GM21381 (cell line): ENCODE results near the gene VANGL2.

ENCODE experiments used
- ATAC-seq: cut with Tn5 transposase; IDR thresholded peaks from one replicate; pipeline ENCODE4 v1.9.1; 2021; ENCODE audit warnings: mild to moderate bottlenecking, moderate library complexity; ENCODE audit not compliant: unreplicated experiment

VANGL2 gene

DNA sequence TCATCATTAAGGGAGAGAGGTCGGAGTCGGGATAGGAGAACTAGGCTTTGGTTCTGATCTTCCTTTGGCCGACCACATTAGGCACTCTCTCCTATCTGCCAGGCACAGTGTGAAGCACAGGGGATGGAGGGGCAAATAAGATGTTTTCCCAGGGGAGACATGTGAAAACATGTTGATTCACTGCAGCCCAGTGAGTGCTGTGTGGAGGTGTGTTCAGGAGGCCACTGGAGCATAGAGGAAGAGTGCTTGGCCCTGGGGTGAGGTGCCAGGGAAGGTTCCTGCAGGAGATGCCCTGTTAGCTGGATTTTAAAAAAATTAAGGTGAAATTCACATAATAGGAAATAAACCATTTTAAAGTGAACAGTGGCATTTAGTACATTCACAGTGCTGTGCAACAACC, 3.7 kb downstream of the VANGL2 start:
- no peak for ATAC-seq

DNA sequence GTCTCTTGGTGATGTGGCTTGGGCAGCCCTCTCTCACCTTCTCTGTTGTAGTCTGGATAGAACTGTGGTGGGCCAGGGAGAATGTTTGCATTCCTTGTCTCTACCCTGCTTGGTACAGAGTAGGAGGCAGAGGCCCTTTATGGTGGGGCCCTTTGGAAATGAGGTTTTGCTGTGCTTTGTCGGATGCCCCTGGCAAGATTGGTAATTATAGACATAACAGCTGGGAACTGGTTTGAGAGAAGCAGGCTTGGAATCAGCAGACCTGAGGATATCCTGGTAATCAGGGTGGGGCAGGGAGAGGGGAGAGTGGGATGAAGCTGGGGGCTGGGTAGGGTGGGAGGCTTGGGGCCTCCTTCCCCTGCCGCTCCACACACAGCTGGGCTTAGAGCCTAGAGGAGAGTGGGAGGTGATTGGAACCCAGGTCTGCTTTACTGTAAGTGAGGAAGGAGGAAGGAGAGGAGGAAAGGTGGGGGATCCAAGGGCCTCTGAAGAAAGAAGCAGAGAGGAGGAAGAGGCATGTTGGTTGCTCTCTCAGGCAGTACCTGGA, 5.0 kb downstream of the VANGL2 start:
- ATAC-seq = no peak

DNA sequence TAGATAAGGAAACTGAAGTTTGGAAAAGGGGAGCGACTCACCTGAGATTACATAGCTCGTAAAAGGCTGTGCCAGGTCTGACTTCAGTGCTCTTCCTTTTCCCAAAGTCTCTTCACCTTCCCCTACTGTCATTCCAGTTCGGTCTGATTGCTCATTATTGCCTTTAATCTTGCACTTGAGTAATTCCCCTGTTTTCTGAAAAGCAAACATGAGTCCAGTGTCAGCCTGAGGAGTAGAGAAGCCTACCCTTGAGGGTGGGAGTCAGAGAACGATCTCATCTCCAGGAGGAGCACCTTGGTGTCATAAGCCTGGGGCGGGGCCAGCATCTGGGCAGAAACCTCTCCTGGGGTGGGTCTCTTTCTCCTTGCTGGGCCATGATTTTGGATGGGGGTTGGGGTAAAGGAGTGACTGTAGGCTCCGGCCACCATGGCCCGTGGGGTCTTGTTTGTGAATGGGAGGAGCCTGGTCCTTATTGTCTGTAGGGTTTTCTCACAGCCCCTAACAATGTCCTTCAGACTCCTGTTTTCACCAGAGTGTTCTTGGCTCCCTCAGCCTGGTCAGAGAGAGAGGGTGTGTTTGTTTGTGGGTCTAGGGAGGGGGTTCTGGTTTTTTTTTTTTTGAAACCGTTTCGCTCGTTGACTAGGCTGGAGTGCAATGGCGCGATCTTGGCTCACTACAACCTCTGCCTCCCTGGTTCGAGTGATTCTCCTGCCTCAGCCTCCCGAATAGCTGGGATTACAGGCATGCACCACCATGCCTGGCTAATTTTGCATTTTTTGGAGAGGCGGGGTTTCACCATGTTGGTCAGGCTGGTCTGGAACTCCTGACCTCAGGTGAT, 6.0 kb downstream of the VANGL2 start:
- no peak for ATAC-seq

DNA sequence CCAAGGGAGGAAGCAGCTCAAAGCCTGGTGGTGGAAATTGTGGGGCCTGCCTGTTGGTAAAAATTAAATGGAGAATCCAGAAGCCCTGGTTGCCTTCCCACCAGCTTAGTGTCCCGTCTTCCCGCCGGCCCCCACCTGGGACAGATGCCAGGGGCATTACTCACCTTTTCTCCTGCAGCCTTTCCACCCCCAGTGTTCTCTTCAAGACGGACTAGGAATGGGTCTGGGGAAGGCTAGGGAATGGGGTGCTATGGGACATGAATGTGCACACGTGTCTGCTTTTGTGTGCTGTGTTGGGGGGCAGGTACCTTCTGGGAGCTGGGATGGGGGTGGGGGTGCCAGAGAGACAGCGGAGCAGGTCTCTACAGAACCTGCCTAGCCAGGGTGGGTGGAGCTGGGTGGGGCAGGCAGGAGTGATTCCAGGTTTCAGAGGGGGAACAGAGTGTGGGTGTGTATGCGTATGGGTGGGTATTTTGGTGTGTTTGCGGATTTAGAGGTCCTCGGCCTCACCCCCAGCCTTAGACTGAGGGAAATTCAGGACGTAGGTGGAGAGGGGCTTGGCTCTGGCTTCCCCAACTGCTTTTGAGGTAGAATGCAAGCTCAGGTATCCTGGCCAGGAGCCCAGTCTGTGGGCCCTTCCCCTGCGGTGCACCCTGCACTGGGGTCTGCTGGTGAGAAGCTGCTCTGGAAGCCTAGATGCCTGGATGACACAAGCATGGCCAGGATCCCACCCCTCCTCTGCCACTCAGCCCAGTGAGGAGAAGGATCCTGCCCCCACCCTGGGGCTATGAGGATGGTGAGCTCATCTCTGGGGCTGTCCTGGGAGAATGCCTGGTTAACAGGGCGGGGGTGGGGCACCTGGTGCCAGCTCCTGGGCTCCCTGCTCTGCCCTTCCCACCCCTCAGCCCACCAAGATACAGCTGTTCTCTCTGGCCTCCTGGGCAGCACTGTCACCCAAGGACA, 7.8 kb downstream of the VANGL2 start:
- ATAC-seq = no peak

DNA sequence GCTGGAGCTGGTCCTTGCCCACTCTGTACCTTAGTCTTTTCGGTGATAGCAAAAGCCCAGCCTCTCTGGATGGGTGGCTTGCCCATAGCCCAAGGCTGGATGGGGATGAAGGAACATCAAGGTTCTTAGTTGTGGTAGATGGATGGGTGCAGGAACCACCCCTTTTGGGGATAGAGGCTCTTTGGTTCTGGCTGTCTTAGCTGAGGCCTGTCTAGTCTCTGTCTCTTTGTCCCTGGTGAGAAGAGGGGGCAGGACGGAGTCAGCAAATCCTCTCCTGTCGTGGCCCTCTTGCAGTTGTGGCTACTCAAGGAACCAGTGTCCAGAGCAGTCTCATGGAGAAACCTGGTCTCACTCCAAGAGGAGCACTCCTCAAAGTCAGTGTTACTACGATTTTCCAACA, 8.5 kb downstream of the VANGL2 start:
- no peak for ATAC-seq

DNA sequence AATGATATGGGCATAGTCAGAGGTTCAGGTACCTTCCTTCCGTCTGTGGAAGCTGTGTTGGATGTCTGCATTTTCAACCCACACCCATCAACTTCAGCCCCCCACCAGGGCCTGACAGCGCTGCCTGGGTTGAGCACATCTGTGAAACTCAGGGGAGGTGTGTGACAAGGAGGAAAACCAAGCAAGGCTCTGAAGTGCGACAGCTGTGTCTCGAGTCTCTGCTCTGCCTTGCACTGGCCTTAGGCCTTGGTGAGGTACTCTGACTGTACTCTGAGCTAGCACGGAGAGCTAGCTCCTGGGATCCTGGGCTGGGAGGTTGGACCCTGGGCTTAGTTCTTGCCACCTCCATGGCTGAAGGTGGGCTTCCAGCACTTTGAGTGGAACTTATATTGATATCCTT, 9.1 kb downstream of the VANGL2 start:
- no peak for ATAC-seq

DNA sequence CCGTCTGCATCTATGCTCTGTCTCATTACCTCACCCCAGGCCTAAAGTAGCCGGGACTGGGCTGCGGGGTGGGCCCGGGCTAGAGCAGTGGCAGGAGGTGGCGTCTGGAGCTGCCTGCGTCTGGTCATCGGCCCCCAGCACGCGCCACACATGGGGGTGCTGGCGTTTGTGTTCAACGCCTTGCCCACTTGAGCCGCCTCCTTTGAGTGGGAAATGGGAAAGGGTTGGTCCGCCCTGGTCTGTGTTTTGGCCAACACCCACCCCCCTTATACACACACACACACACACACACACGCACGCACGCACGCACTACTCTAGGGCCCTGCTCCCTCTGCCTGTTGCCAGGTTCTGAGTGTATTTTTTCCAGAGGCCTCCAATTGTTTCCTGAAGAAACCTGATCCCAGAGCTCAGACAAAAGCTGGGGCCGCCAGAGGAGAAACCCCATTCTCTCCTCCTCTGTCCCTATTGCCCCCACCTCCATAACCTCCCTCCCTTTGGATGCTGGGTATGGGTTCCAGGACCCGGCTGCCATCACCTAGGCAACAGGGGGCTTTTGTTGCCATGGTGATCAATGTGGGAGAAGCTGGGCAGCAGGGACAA, 10.1 kb downstream of the VANGL2 start:
- no peak for ATAC-seq

DNA sequence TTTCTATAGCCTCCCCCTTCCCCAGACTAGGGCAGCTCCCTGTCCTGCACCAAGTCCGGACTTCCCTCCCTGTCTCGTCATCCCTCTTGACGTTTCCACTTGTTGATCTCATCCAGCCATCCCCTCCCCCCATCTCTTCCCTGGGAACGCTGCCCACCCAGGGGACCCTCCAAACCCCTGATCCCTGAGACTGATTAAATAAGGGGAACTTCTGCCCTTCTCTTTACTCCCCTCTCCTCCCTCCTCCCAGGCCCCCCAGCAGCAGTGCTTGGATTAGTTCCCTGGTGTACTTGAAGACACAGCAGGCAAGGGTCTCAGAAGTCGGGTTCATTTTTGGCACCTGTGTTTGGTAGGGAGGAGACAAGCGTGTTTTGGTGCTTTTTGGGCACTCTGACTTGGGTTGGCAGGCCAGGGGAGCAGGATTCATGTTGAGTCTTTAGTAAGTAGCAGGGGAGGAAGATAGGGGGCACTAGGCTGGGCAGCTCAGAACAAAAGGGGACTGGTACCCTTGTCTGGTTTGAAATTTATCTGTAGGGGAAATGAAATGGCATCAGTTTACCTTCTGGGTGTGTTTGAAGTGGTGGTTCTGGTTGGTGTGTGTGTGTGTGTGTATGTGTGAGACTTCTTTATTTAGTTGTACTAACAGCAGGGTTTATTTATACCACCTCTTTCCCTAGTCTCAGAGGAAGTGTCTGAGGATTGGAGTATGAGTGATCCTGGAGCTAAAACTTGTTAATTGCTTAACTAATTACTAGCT, 11.1 kb downstream of the VANGL2 start:
- no peak for ATAC-seq

DNA sequence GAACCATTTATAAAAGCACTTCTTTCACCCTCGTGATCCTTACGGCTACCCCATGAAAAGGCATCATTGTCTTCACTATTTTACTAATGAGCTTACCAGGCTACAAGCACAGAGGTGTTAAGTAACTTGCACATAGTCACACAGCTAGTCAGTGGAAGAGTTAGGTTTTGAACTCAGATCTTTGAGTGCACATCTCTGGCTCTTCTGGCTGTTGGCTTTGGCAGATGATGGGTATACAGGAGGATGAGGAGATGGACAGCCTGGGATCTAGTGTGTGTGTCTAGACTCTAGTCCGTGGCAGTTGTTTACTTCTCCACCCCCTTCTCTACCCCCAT, 11.6 kb downstream of the VANGL2 start:
- ATAC-seq = no peak

DNA sequence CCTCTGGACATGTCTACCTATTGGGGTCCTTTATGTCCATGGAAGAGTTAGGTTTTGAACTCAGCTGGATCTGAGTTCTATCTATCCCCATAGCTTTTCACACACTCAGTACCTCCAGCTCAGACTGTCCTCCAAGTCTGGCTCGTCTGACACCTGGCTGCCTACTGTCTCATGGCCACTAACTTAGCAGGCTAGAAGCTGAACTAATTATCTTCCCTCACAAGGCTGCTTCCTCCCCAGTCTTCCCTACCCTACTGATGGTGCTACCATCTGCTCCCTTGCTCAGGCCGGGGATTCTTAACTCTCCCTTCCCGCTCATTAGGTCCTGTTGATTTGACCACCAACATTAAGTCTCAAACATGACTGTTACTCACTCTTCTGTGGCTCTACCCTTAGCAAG, 13.4 kb downstream of the VANGL2 start:
- ATAC-seq = no peak

DNA sequence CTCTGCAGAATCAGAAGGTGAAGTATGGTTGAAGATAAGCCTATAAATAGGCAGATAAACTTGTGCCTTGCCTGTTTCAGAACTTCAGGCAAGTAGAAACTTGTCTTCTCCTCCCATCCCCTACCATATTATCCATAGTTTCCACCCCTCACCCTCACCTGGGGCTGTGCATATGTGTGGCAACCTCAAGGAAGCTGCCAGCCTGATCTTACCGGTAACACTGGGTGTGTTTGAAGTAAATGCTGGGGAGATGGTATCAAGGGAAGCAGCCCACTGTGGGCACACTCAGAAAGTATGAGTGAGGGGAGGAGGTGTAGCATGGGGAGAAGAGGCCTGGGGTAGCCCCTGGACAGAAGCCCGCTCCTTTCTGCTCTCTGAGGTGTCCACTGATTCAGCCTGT, 14.5 kb downstream of the VANGL2 start:
- no peak for ATAC-seq

DNA sequence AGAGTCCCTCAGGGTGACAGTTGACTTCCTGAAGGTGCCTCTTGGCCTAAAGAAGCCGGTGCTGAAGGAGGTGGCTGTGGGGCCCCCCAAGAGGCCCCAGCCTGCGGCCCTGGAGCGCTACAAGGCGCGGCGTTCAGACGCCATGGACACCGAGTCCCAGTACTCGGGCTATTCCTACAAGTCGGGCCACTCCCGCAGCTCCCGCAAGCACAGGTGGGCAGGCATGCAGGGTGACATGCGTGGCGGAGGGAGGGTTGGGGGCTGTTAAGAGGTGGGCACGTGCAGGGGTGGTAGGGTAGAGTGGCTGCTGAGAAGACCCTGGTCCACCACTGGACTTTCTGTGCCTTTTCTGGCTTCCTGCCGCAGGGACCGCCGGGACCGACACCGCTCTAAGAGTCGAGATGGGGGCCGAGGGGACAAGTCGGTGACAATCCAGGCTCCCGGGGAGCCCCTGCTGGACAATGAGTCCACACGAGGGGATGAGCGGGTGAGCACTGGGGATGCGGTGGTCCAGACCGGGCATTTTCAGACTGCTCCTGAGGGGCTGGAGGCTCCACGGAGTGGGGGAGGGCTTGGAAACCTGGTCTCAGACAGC, 15.4 kb downstream of the VANGL2 start:
- ATAC-seq = no peak

DNA sequence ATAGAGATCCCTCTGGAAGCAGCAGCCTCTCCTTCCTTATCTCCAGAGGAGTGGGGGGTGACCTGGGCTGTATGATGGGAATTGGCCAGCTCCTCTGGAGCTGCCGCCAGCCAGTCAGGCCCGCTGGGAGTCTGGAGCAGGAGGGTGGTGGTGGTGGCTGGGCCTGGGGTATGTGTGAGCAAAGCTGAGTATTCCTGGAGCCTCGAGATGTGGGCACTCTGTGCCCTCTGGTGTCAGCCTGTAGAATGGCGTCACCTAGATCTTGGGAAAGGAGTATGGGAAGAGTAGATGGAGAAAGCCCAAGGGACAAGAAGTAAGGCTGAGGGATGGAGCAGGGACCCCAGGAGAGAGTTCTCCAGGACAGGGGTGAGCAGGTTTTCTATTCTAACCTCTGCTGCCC, 16.0 kb downstream of the VANGL2 start:
- ATAC-seq = no peak

DNA sequence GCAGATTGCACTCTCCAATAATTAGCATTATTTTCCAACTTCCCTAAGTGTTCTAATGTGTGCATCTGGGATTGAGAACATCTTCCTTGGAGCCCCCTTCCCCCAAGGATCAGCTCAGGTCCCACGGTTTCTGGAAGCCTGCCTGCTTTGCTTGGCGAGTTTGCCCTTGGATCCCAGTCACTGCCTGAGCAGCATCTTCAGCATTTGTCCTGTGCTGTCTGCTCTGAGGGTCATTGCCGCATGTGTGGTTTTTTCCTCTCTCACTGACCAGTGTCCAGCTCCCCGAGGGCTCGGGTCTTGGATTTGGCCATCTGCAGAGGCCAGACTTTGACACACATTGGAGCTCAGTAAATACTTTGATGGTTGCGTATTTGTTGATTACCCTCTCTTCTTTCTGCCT, 18.1 kb downstream of the VANGL2 start:
- ATAC-seq = no peak

DNA sequence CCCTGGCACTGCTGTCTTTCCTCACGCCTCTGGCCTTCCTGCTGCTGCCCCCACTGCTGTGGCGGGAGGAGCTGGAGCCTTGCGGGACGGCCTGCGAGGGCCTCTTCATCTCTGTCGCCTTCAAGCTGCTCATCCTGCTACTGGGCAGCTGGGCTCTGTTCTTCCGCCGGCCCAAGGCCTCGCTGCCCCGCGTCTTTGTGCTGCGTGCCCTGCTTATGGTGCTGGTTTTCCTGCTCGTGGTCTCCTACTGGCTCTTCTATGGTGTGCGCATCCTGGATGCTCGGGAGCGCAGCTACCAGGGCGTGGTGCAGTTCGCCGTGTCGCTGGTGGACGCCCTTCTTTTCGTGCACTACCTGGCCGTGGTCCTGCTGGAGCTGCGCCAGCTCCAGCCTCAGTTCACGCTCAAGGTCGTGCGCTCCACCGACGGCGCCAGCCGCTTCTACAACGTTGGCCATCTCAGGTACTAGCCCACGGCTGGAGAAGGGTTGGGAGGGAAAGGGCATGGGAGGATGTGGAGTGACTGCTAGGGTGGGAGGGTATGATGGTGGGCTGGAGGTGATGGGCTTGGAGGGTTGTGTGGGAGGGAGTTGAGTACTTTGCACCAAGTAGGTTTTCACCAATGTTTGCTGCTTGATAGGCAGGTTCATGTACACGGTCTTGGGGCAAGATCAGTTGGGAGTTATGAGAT, 18.9 kb downstream of the VANGL2 start:
- no peak for ATAC-seq

DNA sequence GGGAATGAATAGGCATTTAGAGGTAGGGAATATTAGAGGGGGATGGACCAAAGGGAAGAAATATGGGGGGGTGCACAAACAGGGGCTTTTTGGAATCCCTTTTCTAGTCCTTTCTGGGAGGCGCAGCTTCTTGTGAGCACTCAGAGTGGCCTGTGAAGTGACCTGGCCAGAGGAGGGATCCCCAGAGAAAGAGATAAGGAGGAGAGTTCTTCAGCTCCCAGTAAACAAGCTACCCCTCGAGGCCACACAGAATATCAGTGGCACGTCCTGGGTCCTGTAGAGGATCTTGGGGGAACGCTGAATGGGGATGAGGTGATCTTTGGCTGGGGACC, 19.4 kb downstream of the VANGL2 start:
- no peak for ATAC-seq

DNA sequence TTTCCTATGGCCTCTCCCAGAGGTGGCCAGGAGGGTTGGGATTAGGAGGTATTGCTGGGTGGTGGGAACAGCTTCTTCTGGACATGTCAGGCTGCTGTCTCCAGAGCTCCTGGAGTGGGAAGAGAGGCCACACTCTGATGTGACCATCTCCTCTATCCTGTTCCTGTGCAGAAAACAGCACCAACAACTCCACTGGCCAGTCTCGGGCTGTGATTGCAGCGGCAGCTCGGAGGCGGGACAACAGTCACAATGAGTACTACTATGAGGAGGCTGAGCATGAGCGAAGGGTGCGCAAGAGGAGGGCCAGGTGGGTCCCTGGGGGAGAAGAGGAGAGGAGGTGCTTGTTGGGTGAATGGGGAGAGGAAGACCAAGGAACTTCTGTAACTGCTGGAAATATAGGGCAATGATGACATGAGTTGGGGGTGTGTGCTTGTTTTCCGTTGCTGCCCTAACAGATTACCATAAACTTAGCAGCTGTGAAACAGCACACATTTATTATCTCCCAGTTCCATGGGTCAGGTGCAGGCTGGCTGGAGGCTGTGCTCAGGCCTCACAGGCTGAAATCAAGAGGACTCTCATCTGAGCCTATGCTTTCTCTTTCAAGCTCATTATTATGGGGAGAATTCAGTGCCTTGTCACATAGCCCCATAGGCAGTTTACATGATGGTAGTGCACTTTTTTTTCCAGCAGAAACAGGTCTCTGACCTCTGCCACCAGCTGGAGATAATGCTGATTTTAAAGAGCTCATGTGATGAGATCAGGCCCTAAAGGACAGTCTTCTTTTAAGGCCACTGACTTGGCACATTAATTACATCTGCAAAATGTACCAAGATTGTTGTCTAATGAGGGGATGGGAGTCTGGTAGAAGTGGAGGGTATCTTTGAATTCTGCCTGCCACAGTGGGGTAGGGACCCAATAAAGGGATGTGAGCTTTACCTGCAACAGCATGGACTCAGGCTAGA, 20.8 kb downstream of the VANGL2 start:
- ATAC-seq = no peak

DNA sequence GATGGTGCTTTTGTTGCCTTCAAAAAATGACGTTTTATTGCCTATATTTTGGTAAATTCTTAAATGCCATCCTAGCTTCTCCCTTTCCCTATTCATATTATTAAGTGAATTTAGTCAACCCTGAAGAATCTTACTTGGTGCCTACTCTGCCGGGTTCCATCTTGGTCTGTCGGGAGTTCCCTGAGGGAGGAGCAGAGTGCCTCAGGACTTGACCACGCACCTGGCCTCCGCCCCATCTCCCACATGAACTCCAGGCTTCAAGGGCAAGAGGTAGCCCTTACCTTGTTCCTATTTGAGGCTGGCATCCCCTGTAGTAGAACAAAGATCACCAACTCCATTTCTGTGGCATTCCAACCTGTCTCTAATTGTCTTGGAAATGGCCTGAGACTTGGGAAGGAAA, 21.5 kb downstream of the VANGL2 start:
- no peak for ATAC-seq

DNA sequence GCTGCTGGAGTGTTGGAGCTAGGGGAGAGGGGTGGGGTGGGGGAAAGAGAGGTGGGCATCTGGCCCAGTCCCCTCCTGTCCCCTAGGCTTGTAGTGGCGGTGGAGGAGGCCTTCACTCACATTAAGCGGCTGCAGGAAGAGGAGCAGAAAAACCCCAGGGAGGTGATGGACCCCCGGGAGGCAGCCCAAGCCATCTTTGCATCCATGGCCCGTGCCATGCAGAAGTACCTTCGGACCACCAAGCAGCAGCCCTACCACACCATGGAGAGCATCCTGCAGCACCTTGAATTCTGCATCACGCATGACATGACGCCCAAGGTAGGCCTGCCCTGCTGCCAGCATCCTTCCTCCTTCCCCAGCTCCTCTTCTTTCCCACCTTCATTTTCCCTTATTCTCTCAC, 23.6 kb downstream of the VANGL2 start:
- ATAC-seq = no peak
